Osteoblast (primary cell): ENCODE results near the gene VSIG10L2. TPM values are rescaled to one million over a fixed set of nuclear protein-coding genes. Genes with fewer than 3 reads are reported as not detected.

Experiments used
- DNase-seq: peaks from one replicate; pipeline ENCODE4 v3.0.0; 2011; ENCODE audit warnings: low spot score, mixed read lengths; ENCODE audit not compliant: insufficient read length; ENCODE audit errors: missing footprints
- H2AFZ ChIP-seq: 2 replicates; pipeline ENCODE4 v1.6.0; 2011; ENCODE audit warnings: mild to moderate bottlenecking, low read length
- H3K27ac ChIP-seq: 2 replicates; pipeline ENCODE4 v1.5.1; 2011; ENCODE audit warnings: mild to moderate bottlenecking, low read depth, low read length, moderate library complexity
- H3K27me3 ChIP-seq: 2 replicates; pipeline ENCODE4 v1.6.0; 2012; ENCODE audit warnings: mild to moderate bottlenecking, control low read depth, inconsistent platforms, low read length, moderate library complexity; ENCODE audit not compliant: insufficient read depth
- H3K36me3 ChIP-seq: 2 replicates; pipeline ENCODE4 v1.5.1; 2011; ENCODE audit warnings: mild to moderate bottlenecking, low read length, control low read depth, moderate library complexity; ENCODE audit not compliant: insufficient read depth
- H3K4me1 ChIP-seq: 2 replicates; pipeline ENCODE4 v1.5.1; 2011; ENCODE audit warnings: mild to moderate bottlenecking, low read length, control low read depth, moderate library complexity; ENCODE audit not compliant: insufficient read depth
- H3K4me2 ChIP-seq: 2 replicates; pipeline ENCODE4 v1.6.0; 2011; ENCODE audit warnings: mild to moderate bottlenecking, low read length; ENCODE audit not compliant: insufficient read depth
- H3K4me3 ChIP-seq: fragments of 200-600 bp; sonication (generic); 3 replicates; pipeline ENCODE4 v1.5.1; 2012; ENCODE audit warnings: mild to moderate bottlenecking, low read length, inconsistent platforms; ENCODE audit not compliant: insufficient read depth
- H3K79me2 ChIP-seq: 2 replicates; pipeline ENCODE4 v1.6.0; 2012; ENCODE audit warnings: mild to moderate bottlenecking, low read length, control low read depth, inconsistent platforms; ENCODE audit not compliant: insufficient read depth
- H3K9me3 ChIP-seq: 2 replicates; pipeline ENCODE4 v1.5.1; 2011; ENCODE audit warnings: low read depth, low read length, control low read depth
- H4K20me1 ChIP-seq: 2 replicates; pipeline ENCODE4 v1.6.0; 2012; ENCODE audit warnings: mild to moderate bottlenecking, low read length, control low read depth; ENCODE audit not compliant: insufficient read depth
- CTCF ChIP-seq: IDR thresholded peaks from 2 replicates; pipeline ENCODE4 v1.5.1; 2011; ENCODE audit warnings: mild to moderate bottlenecking, low read depth, low read length, moderate library complexity; ENCODE audit errors: extremely low read depth
- total RNA-seq: library from RNA; depleted of rRNA; stranded (reverse); fragments of >200 nt; gene quantifications from 2 replicates; pipeline ENCODE4 v1.2.3, GENCODE V29; 2012

VSIG10L2 gene
- total RNA-seq, 1 donor, result not detected

DNA sequence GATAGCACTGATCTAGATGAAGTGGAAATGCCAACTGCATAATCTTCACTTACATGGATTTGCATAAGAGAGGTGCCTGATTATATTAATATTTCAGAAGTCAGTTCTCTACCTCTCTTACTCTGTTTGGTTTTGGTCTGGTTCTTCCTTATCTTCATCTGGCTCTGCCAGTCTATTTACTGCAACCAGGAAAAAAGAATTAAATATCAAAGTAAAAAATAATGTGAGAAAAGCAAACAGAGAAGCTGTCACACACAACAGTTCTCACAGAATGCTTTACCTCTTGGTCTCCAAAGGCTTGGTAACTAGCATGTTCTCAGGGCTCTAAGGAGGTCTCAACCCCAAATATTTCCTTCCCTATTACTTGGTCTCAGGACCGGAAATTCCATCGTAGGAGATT is 6.7 kb downstream of the VSIG10L2 start:
- Histone ChIP-seq H3K4me3 (no peak overlapping the region), H3K27me3 (no peaks in the 10 kb centered on the region)

DNA sequence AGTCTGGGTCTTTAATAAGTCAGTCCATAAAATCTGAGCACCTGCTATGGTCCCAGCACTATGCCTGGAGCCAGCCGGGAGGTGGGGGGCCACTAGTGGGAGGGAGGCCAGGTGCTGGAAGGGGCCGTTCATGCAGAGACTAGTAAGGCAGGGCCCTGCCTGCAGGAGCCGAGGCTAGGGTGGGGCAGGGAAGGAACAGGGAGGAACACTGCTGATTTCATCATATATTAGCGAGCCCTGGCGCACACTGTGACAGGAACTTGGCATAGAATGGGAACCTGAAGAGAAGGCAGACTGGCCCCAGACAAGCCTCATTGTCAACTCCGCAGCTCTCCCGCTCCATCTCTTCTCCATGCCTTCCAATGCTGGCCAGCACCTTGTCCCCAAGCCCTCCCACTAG is 7.1 kb downstream of the VSIG10L2 start:
- no peaks in the 10 kb centered on the region for H3K27me3 ChIP-seq
- H3K4me1 ChIP-seq, result peaks cover 5% of the 10 kb centered on the region
- H3K4me2 ChIP-seq, result no peak overlapping the region
- no peak overlapping the region for H3K4me3 ChIP-seq
- DNase-seq, result peak; percentile 82
- no peaks in the 10 kb centered on the region for H4K20me1 ChIP-seq
- no peak overlapping the region for H3K27ac ChIP-seq
- H2AFZ ChIP-seq, result no peak overlapping the region
- no peaks in the 10 kb centered on the region for H3K9me3 ChIP-seq
- no peaks in the 10 kb centered on the region for H3K36me3 ChIP-seq
- TF ChIP-seq CTCF, result no peak
- no peaks in the 10 kb centered on the region for H3K79me2 ChIP-seq

More for the DNA sequence above, 6.7 kb downstream of the VSIG10L2 start:
- Histone ChIP-seq H3K4me2 (no peak overlapping the region), H3K36me3 (no peaks in the 10 kb centered on the region), H3K27ac (no peak overlapping the region), H4K20me1 (no peaks in the 10 kb centered on the region), H3K4me1 (peaks cover 5% of the 10 kb centered on the region), H3K9me3 (no peaks in the 10 kb centered on the region), H3K79me2 (no peaks in the 10 kb centered on the region), H2AFZ (no peak overlapping the region)
- no peak for TF ChIP-seq CTCF
- DNase-seq, result no peak

GRCh38 chr11:125953401-125953935 is 7.6 kb downstream of the VSIG10L2 start:
- H3K27ac ChIP-seq, result no peak overlapping the region
- TF ChIP-seq CTCF, result no peak

GRCh38 chr11:125954123-125954944 is 8.5 kb downstream of the VSIG10L2 start:
- peaks cover 5% of the 10 kb centered on the region for H3K4me1 ChIP-seq
- no peaks in the 10 kb centered on the region for H3K36me3 ChIP-seq
- H3K4me2 ChIP-seq, result no peak overlapping the region
- H3K9me3 ChIP-seq, result no peaks in the 10 kb centered on the region
- H4K20me1 ChIP-seq, result no peaks in the 10 kb centered on the region
- no peaks in the 10 kb centered on the region for H3K27me3 ChIP-seq
- TF ChIP-seq CTCF, result no peak
- DNase-seq, result peak; percentile 55
- no peak overlapping the region for H3K4me3 ChIP-seq
- H2AFZ ChIP-seq, result no peak overlapping the region
- no peak overlapping the region for H3K27ac ChIP-seq
- no peaks in the 10 kb centered on the region for H3K79me2 ChIP-seq

More at GRCh38 chr11:125953401-125953935, 7.6 kb downstream of the VSIG10L2 start:
- no peak overlapping the region for H3K4me2 ChIP-seq
- peak; percentile 69 for DNase-seq
- H3K79me2 ChIP-seq, result no peaks in the 10 kb centered on the region
- H3K9me3 ChIP-seq, result no peaks in the 10 kb centered on the region
- no peak overlapping the region for H3K4me3 ChIP-seq
- no peak overlapping the region for H2AFZ ChIP-seq
- H4K20me1 ChIP-seq, result no peaks in the 10 kb centered on the region
- H3K27me3 ChIP-seq, result no peaks in the 10 kb centered on the region
- peaks cover 5% of the 10 kb centered on the region for H3K4me1 ChIP-seq
- H3K36me3 ChIP-seq, result no peaks in the 10 kb centered on the region
